ENCODE results near the gene C3orf20.

The C3orf20 gene

GRCh38 chr3:14766428-14767244, 91.7 kb downstream of the C3orf20 start:
- peak overlapping the region; percentile 18 for H3K23ac ChIP-seq (ENCODE audit: low read depth, low read length, poor library complexity)
- H3K36me3 ChIP-seq (replicated peaks in 1 of 2; ENCODE audit: control insufficient read depth in 2 of 2, insufficient read depth in 2 of 2, low read length in 2 of 2), result no peaks in the 10 kb centered on the region
- H4K8ac ChIP-seq (ENCODE audit: low read depth, low read length), result peak overlapping the region; percentile 66
- no peak overlapping the region for H3K4me3 ChIP-seq (ENCODE audit: low read length in 2 of 2)
- H4K91ac ChIP-seq (ENCODE audit: low read depth, low read length, poor library complexity), result no peak overlapping the region
- peak overlapping the region; percentile 30 for H3K4ac ChIP-seq (ENCODE audit: low read length)
- peak overlapping the region; percentile 33 for H2AK5ac ChIP-seq (ENCODE audit: low read depth, low read length)
- H3K27ac ChIP-seq (replicated peaks; ENCODE audit: low read length), result no peak overlapping the region
- no peak overlapping the region for H2BK12ac ChIP-seq (ENCODE audit: low read length)
- H3K9me3 ChIP-seq (replicated peaks in 1 of 2; ENCODE audit: control insufficient read depth in 2 of 2, insufficient read depth in 1 of 2, low read depth in 1 of 2, low read length in 2 of 2), result no peaks in the 10 kb centered on the region
- DNase-seq (ENCODE audit: low spot score), result no peak
- no peak overlapping the region for H3K4me2 ChIP-seq (ENCODE audit: insufficient read depth, low read length, poor library complexity, severe bottlenecking)
- H3K27me3 ChIP-seq (ENCODE audit: control insufficient read depth in 3 of 3, insufficient read depth in 3 of 3, low read depth in 1 of 3, low read length in 3 of 3), result no peaks in the 10 kb centered on the region
- no peaks in the 10 kb centered on the region for H3K4me1 ChIP-seq (ENCODE audit: control insufficient read depth in 2 of 2, insufficient read depth in 1 of 2, low read depth in 1 of 2, low read length in 2 of 2)
- no peak overlapping the region for H2BK120ac ChIP-seq (ENCODE audit: low read depth, low read length)
- no peak overlapping the region for H2AFZ ChIP-seq (ENCODE audit: low read length)
- H3K18ac ChIP-seq (ENCODE audit: low read length), result peak overlapping the region; percentile 66
- H3K9ac ChIP-seq (ENCODE audit: low read depth, low read length, poor library complexity), result peak overlapping the region; percentile 63
- no peak overlapping the region for H2BK5ac ChIP-seq (ENCODE audit: low read length)
- no peak overlapping the region for H2BK15ac ChIP-seq (ENCODE audit: low read length)
- H3K79me1 ChIP-seq (ENCODE audit: low read depth, low read length), result no peaks in the 10 kb centered on the region
- no CpG with 5 or more reads among the region's 23 CpGs for WGBS, 2 donors (ENCODE audit: extremely low coverage in 2 of 2, insufficient read length in 2 of 2, insufficient replicate concordance in 1 of 2)
- peak overlapping the region; percentile 60 for H3K14ac ChIP-seq (ENCODE audit: low read length)

DNA sequence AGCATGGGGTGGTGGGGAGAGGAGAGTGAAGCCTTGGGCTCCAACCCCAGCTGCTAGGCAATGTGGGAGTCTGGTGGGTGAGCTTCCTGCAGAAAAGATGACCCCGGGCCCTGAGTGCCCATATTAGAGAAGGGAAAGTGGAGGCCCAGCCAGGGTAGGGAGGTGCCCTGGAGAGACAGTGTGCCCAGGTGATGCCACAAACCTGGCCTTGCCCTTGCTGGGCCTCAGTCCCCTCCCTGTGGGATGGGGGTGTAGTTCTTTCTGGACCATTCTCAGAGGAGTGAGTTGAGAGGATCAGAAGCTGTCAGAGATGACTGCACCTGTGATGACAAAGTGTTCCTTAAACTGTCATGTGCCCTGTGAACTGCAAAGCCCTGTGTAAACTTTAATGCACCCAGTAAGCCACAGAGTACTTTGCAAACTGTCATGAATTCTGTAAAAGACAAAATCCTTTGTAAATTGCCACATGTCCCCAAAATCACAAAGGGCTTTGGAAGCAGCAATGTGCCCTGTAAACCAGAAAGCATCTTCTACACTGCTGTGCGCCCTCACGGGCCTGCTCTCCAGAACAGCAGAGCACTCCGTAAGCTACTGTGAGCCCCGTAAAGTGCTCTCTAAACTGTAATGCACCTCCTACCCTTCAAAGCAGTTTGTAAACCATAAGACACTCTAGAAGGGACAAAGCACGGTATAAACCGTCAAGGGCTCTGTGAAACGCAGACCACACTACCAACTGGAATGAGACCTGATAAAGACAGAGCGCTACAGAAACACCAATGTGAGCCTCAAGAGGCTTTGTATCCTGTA, 92.5 kb downstream of the C3orf20 start:
- WGBS, 2 donors (ENCODE audit: extremely low coverage in 2 of 2, insufficient read length in 2 of 2, insufficient replicate concordance in 1 of 2), result no CpG with 5 or more reads among the region's 9 CpGs
- no peak overlapping the region for H4K8ac ChIP-seq (ENCODE audit: low read depth, low read length)

DNA sequence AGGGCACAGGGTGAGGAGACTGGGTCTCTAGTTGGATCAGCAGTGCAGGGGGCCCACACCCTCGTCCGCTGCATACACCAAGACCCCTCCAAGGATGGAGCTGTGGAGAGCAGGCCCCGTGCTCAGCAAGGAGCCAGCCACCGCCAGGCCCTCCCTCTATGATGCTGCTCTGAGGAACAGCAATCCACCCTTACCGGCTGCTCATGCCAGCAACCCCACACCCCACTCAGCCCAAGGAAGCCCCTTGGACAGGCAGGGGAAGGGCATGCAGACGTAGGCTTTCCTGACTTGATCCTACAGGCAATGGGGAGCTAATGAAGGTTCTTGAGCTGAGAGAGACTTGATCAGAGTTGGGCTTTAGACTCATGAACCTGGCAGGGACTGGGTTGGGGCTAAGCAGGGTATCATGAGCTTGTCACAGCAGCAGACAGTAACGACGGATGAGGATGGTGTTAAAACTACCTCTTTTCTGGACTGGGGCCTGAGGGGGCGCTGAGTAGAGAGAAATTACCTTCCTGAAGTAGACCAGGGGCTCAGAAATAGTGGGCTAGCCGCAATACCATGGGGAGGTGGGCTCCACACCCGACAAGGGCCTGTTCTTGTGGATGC, 93.3 kb downstream of the C3orf20 start:
- Histone ChIP-seq H4K91ac (ENCODE audit: low read depth, low read length, poor library complexity) (no peak overlapping the region), H3K27ac (replicated peaks; ENCODE audit: low read length) (no peak overlapping the region), H2AK5ac (ENCODE audit: low read depth, low read length) (peak overlapping the region; percentile 56), H3K14ac (ENCODE audit: low read length) (no peak overlapping the region), H3K27me3 (ENCODE audit: control insufficient read depth in 3 of 3, insufficient read depth in 3 of 3, low read depth in 1 of 3, low read length in 3 of 3) (peaks cover 0 to 2% (median 0%) of the 10 kb centered on the region in 3 experiments), H3K23ac (ENCODE audit: low read depth, low read length, poor library complexity) (no peak overlapping the region), H2BK5ac (ENCODE audit: low read length) (peak overlapping the region; percentile 36), H3K4me1 (ENCODE audit: control insufficient read depth in 2 of 2, insufficient read depth in 1 of 2, low read depth in 1 of 2, low read length in 2 of 2) (peaks cover 0 to 2% of the 10 kb centered on the region in 2 donors), H3K4me2 (ENCODE audit: insufficient read depth, low read length, poor library complexity, severe bottlenecking) (no peak overlapping the region), H2BK15ac (ENCODE audit: low read length) (no peak overlapping the region), H3K9ac (ENCODE audit: low read depth, low read length, poor library complexity) (no peak overlapping the region), H3K4ac (ENCODE audit: low read length) (no peak overlapping the region), H3K9me3 (replicated peaks in 1 of 2; ENCODE audit: control insufficient read depth in 2 of 2, insufficient read depth in 1 of 2, low read depth in 1 of 2, low read length in 2 of 2) (no peaks in the 10 kb centered on the region), H2AFZ (ENCODE audit: low read length) (no peak overlapping the region), H4K8ac (ENCODE audit: low read depth, low read length) (no peak overlapping the region), H2BK120ac (ENCODE audit: low read depth, low read length) (no peak overlapping the region), H3K4me3 (ENCODE audit: low read length in 2 of 2) (no peak overlapping the region), H3K79me1 (ENCODE audit: low read depth, low read length) (no peaks in the 10 kb centered on the region), H3K36me3 (replicated peaks in 1 of 2; ENCODE audit: control insufficient read depth in 2 of 2, insufficient read depth in 2 of 2, low read length in 2 of 2) (no peaks in the 10 kb centered on the region), H3K18ac (ENCODE audit: low read length) (peak overlapping the region; percentile 34), H2BK12ac (ENCODE audit: low read length) (no peak overlapping the region)
- WGBS, 2 donors (ENCODE audit: extremely low coverage in 2 of 2, insufficient read length in 2 of 2, insufficient replicate concordance in 1 of 2), result no CpG with 5 or more reads among the region's 11 CpGs
- no peak for DNase-seq (ENCODE audit: low spot score)

More for the DNA sequence above, 92.5 kb downstream of the C3orf20 start:
- H3K4me2 ChIP-seq (ENCODE audit: insufficient read depth, low read length, poor library complexity, severe bottlenecking), result no peak overlapping the region
- H2BK5ac ChIP-seq (ENCODE audit: low read length), result no peak overlapping the region
- peak overlapping the region; percentile 60 for H3K14ac ChIP-seq (ENCODE audit: low read length)
- no peaks in the 10 kb centered on the region for H3K4me1 ChIP-seq (ENCODE audit: control insufficient read depth in 2 of 2, insufficient read depth in 1 of 2, low read depth in 1 of 2, low read length in 2 of 2)
- no peak overlapping the region for H2BK15ac ChIP-seq (ENCODE audit: low read length)
- no peak overlapping the region for H2BK120ac ChIP-seq (ENCODE audit: low read depth, low read length)
- no peak overlapping the region for H2AK5ac ChIP-seq (ENCODE audit: low read depth, low read length)
- no peak for DNase-seq (ENCODE audit: low spot score)
- no peak overlapping the region for H2AFZ ChIP-seq (ENCODE audit: low read length)
- H3K4ac ChIP-seq (ENCODE audit: low read length), result no peak overlapping the region
- H3K23ac ChIP-seq (ENCODE audit: low read depth, low read length, poor library complexity), result peak overlapping the region; percentile 18
- H3K27me3 ChIP-seq (ENCODE audit: control insufficient read depth in 3 of 3, insufficient read depth in 3 of 3, low read depth in 1 of 3, low read length in 3 of 3), result peaks cover 0 to 2% (median 0%) of the 10 kb centered on the region in 3 experiments
- no peak overlapping the region for H3K4me3 ChIP-seq (ENCODE audit: low read length in 2 of 2)
- no peak overlapping the region for H3K9ac ChIP-seq (ENCODE audit: low read depth, low read length, poor library complexity)
- H3K9me3 ChIP-seq (replicated peaks in 1 of 2; ENCODE audit: control insufficient read depth in 2 of 2, insufficient read depth in 1 of 2, low read depth in 1 of 2, low read length in 2 of 2), result no peaks in the 10 kb centered on the region
- no peaks in the 10 kb centered on the region for H3K79me1 ChIP-seq (ENCODE audit: low read depth, low read length)
- H3K18ac ChIP-seq (ENCODE audit: low read length), result no peak overlapping the region
- H4K91ac ChIP-seq (ENCODE audit: low read depth, low read length, poor library complexity), result no peak overlapping the region
- no peak overlapping the region for H3K27ac ChIP-seq (replicated peaks; ENCODE audit: low read length)
- no peak overlapping the region for H2BK12ac ChIP-seq (ENCODE audit: low read length)
- H3K36me3 ChIP-seq (replicated peaks in 1 of 2; ENCODE audit: control insufficient read depth in 2 of 2, insufficient read depth in 2 of 2, low read length in 2 of 2), result no peaks in the 10 kb centered on the region

- Histone ChIP-seq H4K91ac (ENCODE audit: low read depth, low read length, poor library complexity) (no peak overlapping the region), H2BK12ac (ENCODE audit: low read length) (no peak overlapping the region), H3K23ac (ENCODE audit: low read depth, low read length, poor library complexity) (no peak overlapping the region), H3K4me2 (ENCODE audit: insufficient read depth, low read length, poor library complexity, severe bottlenecking) (no peak overlapping the region), H3K9me3 (replicated peaks in 1 of 2; ENCODE audit: control insufficient read depth in 2 of 2, insufficient read depth in 1 of 2, low read depth in 1 of 2, low read length in 2 of 2) (no peaks in the 10 kb centered on the region), H2AK5ac (ENCODE audit: low read depth, low read length) (no peak overlapping the region), H3K4me3 (ENCODE audit: low read length in 2 of 2) (no peak overlapping the region), H2BK5ac (ENCODE audit: low read length) (no peak overlapping the region), H2AFZ (ENCODE audit: low read length) (no peak overlapping the region), H3K36me3 (replicated peaks in 1 of 2; ENCODE audit: control insufficient read depth in 2 of 2, insufficient read depth in 2 of 2, low read length in 2 of 2) (no peaks in the 10 kb centered on the region), H3K4ac (ENCODE audit: low read length) (no peak overlapping the region), H3K9ac (ENCODE audit: low read depth, low read length, poor library complexity) (no peak overlapping the region), H3K27me3 (ENCODE audit: control insufficient read depth in 3 of 3, insufficient read depth in 3 of 3, low read depth in 1 of 3, low read length in 3 of 3) (peaks cover 0 to 2% (median 0%) of the 10 kb centered on the region in 3 experiments), H2BK120ac (ENCODE audit: low read depth, low read length) (no peak overlapping the region), H3K4me1 (ENCODE audit: control insufficient read depth in 2 of 2, insufficient read depth in 1 of 2, low read depth in 1 of 2, low read length in 2 of 2) (peaks cover 0 to 2% of the 10 kb centered on the region in 2 donors), H3K18ac (ENCODE audit: low read length) (no peak overlapping the region), H2BK15ac (ENCODE audit: low read length) (no peak overlapping the region), H4K8ac (ENCODE audit: low read depth, low read length) (no peak overlapping the region), H3K79me1 (ENCODE audit: low read depth, low read length) (no peaks in the 10 kb centered on the region), H3K27ac (replicated peaks; ENCODE audit: low read length) (no peak overlapping the region), H3K14ac (ENCODE audit: low read length) (no peak overlapping the region)
- DNase-seq (ENCODE audit: low spot score), result no peak
- WGBS, 2 donors (ENCODE audit: extremely low coverage in 2 of 2, insufficient read length in 2 of 2, insufficient replicate concordance in 1 of 2), result no CpG with 5 or more reads among the region's 6 CpGs
These were observed 93.9 kb downstream of the C3orf20 start for GRCh38 chr3:14768881-14769280.
